ENCODE measurements around the gene A4GNT.
A peak's percentile ranks its signal among the peaks of the same experiment; 100 is the strongest.
"Not testable (repeated sequence)": the region's sequence is repeated elsewhere in the genome, so short reads cannot be mapped to it uniquely, and the experiment has no call there.

Gene A4GNT

GRCh38 chr3:138118612-138119422, 13.4 kb downstream of the A4GNT start:
- peak; percentile 10 for DNase-seq

DNA sequence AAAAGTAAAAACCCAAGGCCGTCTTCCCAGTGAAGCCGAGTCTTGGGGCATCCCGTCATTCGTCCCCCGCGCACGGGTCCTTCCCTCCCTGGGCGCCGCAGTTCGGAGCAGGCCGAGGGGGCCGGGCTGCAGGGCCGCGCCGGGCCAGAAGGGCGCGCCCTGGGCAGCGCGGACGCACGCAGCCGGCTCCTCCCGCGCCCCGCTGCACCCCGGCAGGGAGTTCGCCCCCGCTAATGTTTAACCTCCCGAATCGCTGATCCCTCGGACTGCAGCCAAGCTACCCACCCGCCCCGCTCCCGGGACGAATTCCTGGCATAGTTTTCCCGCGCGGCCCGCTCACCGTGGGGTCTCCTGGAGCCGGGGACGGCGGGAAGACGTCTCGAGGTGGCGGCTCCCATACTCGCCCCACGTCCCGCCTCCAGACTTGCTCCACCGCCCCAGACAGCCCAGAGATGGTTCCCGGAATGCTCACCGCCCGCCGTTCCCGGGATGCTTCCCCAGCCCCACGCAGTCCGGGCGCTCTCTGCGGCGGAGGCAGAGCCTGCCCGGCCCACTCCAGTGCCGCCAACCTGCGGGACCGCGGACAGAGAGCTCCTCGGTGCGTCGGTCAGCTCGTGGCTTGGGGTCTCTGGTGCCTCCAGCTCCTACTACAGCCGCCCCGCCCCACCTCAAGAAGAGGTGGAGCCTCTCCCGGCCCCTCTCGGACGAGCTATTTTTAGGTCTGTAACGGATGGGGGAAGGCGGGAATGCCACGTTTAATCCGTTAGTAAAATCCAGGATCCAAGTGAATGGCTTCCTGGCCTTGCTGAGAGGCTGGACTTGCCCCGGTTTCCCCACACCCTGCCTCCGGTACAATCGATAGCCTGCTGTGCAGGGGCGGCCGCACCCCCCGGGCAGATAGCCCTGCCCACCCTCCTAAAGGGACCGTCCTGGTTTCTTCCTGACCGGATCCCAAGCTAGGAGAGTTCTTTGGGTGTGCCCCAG, 16.9 kb downstream of the A4GNT start, which contains the start of gene DZIP1L:
Gene DZIP1L, minus strand, starts transcription at position 621 of the 984 bp plus-strand sequence. CDS start 11,637 bp downstream, outside the sequence.
- no peak for DNase-seq

DNA sequence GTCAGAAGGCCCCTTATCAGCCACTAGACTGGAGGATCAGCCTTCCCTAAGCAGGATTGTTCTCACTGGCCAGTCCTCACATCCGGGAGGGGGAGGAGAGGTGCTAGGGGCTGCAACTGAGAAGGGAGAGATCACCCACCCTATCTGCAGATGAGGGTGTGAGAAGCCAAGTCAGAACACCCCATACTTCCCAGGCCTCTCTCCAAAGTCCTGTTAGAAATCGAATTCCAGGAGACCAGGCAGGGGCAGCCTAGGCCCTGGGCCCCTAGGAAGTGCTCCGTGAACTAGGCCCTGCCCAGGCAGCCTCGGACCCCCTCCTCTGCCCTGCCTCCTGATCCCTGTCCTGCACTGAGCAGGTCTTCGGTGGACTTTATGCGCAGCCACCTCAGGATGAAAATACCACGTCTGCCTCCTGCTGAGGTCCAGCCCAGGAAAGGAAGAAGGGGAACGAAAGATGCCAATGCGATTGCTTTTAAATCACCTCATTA, 17.7 kb downstream of the A4GNT start:
- no peak for DNase-seq

GRCh38 chr3:138113326-138113725, 18.9 kb downstream of the A4GNT start:
- no peak for DNase-seq

- DNase-seq, result no peak
Measured at GRCh38 chr3:138112362-138112761, 19.8 kb downstream of the A4GNT start.

GRCh38 chr3:138105598-138105997, 26.6 kb downstream of the A4GNT start:
- no peak for DNase-seq

- no peak for DNase-seq
Measured at GRCh38 chr3:138103466-138103865, 28.7 kb downstream of the A4GNT start.

DNA sequence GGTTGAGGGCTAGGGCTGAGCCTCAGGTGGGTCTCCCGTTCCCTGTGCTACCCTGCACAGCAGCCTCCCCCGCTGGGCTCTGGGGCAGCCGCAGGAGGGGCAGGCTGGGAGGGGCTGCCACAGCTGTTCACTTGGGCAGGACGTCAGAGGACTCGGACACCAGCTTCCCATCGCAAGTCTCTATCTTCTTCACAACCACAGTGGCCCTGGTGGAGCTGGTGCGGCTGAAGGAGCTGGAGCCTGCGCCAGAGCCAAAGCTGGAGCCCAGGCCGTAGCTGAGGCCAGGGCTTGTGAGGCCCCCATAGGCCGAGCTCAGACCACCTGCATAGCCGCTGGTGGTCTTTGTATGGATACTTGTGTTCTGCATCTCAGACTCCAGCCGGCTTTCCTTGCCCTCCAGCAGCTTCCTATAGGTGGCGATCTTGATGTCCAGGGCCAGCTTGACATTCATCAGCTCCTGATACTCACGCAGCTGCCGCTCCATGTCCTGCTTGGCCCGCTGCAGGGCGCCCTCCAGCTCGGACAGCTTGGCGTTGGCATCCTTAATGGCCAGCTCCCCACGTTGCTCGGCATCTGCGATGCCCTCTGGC, 30.7 kb downstream of the A4GNT start:
- DNase-seq, result not testable (repeated sequence)

- DNase-seq, result no peak
Measured at GRCh38 chr3:138099417-138099816, 32.8 kb downstream of the A4GNT start.

- DNase-seq, result no peak
Measured at GRCh38 chr3:138097192-138098172, 34.7 kb downstream of the A4GNT start.

DNA sequence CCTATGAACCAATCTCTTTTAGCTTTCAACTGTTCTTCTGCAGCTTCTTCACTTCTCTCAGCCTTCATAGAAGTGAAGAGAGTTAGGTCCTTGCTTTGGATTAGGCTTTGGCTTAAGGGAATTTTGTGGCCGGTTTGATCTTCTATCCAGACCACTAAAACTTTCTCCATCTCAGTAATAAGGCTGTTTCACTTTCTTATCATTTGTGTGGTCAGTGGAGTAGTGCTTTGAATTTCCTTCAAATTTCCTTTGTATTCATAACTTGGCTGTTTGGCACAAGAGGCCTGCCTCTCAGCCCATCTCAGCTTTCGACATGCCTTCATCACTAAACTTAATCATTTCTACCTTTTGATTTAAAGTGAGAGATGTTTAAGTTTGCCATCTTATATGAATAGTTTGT, 38.5 kb downstream of the A4GNT start:
- DNase-seq, result no peak

GRCh38 chr3:138092023-138092422, 40.2 kb downstream of the A4GNT start:
- no peak for DNase-seq

DNA sequence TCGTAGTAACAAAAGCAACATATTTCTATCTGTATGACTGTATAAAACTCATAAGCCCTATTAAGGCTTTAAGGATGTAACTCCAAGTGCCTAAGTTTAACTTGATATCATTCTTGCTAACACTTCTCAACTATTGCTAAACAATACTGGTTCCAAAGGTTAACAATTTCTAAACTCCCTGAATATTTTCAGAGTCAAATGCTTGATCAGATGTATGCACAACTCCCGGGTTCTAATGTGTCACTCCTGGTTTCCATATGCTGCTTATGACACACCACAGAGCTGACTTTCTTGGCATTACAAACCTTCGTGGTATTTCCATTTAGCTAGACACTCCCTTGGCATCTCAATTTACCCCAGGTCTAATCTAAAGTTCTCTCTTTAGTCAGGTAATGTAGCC, 43.1 kb downstream of the A4GNT start:
- no peak for DNase-seq

DNA sequence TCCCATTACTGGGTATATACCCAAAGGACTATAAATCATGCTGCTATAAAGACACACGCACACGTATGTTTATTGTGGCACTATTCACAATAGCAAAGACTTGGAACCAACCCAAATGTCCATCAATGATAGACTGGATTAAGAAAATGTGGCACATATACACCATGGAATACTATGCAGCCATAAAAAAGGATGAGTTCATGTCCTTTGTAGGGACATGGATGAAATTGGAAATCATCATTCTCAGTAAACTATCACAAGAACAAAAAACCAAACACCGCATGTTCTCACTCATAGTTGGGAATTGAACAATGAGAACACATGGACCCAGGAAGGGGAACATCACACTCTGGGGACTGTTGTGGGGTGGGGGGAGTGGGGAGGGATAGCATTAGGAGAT, 46.4 kb downstream of the A4GNT start:
- DNase-seq, result not testable (repeated sequence)

DNA sequence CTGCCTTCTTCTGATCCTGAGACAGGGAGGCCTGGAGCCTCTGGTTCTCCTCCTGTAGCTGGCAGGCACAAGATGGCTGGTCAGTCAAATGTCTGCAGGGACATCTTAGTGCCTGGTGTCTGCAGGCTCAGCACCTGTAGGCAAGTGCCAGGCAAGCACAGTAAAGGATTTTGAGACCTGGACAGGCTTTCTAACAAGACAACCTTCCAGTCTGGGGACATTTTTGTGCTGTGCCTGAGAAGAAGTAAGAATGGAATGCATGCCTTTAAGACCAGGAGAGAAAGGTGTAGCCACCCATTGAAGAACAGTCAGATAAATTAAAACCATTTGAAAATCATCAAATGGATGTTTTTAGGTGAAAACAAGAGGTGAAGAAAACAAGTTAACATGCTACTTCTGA, 48.0 kb downstream of the A4GNT start:
- DNase-seq, result no peak

- no peak for DNase-seq
Measured at GRCh38 chr3:138082992-138083386, 49.2 kb downstream of the A4GNT start.

DNA sequence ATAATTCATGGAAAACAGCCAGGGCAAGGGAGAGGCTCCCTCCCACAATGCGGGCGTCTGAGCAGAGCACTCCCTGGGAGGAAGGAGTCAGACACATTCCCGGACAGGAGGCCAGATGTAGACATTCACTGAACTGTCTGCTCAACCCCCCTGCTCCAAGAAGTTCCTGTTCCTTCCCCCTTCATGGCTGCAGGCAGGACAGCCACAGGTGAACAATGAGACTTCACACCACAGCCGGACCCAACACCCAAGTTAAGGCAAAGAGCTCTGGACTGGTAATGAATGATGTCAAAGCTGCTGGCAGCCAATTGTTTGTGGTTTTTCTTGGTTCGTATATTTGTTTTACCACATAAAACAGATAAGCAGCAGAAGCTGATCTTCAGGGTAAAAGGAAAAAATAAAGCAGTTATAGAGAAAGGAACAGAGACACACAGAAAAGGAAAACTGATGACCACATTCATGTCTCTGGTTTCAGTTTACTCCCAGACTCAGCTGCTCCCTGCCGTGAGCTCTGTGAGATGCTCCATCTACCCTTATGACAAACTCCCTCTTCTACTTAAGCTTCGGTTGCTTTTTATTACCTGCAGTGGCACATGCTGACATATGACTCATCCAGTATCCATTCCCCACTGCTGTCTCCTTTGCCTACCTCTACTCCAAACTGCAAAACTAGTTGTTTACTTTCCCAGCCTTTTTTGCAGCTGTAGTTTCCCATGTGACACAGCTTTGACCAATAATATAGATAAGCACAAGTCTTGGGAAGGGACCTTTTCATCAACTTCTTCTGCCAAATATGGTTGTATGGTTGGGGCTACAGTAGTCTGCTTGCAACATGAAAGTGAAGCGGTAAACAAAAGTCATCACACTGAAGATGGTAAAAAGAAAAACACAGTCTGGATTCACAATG, 49.9 kb downstream of the A4GNT start:
- peak; percentile 4 for DNase-seq

DNA sequence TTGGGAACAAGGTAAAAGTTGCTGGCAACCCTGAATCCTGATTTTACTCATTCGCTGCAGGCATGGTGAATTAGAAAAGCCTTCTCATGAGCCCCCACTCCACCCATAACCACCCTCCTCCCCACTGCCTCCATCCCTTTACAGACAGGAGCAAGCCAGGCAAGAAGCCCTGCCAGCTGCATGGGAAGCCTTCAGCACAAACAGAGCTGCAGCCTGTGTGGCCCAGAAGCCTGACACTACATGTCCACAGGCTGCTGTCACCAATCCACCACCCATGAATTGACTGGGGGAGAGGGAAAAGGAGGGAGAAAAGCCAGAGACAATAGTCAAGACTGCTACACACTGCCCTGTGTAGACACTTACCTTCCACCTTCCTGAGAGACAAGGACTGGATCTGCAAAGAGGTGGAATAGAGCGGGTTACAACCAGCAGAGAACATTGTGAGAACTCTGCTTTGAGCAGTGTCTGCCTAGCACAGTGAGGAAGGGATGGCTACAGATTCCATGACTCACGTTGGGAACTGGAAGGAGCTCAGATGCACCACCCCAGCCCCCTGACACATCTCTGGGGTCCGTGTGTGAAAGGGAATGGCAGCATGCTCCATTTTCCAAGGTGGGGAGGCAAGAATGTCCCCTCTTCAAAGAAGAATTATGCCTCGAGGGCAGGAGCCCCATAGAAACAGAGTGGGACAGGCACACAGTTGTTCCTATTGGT, 50.7 kb downstream of the A4GNT start:
- no peak for DNase-seq

DNA sequence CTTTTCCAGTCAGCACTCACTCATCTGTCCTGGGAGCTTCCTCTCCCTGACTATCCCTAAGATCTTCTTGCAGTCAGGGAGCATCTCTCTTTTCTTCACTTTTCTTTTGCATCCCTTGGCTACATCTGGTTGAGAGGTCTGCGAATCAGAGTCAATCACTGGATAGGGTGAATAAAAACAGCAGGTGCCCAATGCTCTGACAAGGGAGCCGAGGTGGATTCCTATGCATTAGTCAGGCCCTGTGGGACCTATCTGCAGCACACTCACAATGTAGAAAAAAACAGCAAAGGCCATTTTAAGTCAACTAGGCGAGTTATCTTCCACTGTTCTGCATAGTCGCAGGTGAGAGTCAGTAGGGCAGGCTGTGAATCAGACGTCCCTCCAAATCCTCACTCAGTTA, 52.3 kb downstream of the A4GNT start:
- no peak for DNase-seq

- DNase-seq, result no peak
Measured at GRCh38 chr3:138078901-138079344, 53.3 kb downstream of the A4GNT start.
